ES-I3 (cell line): ENCODE data around the gene WSB1.
"Not testable (repeated sequence)": the region's sequence is repeated elsewhere in the genome, so short reads cannot be mapped to it uniquely, and the experiment has no call there.

Experiments used
- H3K36me3 ChIP-seq: 2 replicates; pipeline ENCODE4 v1.6.1; 2013; ENCODE audit warnings: mild to moderate bottlenecking, low read length, control low read depth, moderate library complexity; ENCODE audit not compliant: insufficient read depth
- H3K4me1 ChIP-seq: 2 replicates; pipeline ENCODE4 v1.6.1; 2013; ENCODE audit warnings: mild to moderate bottlenecking, control low read depth, low read length; ENCODE audit not compliant: insufficient read depth
- H3K9ac ChIP-seq: 2 replicates; pipeline ENCODE4 v1.6.1; 2013; ENCODE audit warnings: low read depth, mild to moderate bottlenecking, low read length, moderate library complexity
- H3K9me3 ChIP-seq: 2 replicates; pipeline ENCODE4 v1.6.1; 2013; ENCODE audit warnings: mild to moderate bottlenecking, low read length, moderate library complexity; ENCODE audit not compliant: control insufficient read depth, insufficient read depth

Gene WSB1

GRCh38 chr17:27293898-27294688, at the start of gene WSB1:
TSS of gene WSB1 (plus strand) at chr17:27294114. CDS start at chr17:27294396, 282 bp downstream.
- peaks cover 7% of the 10 kb centered on the region; the same call in 1 of the 2 replicates for H3K4me1 ChIP-seq
- no peaks in the 10 kb centered on the region for H3K9me3 ChIP-seq
- H3K36me3 ChIP-seq = no peaks in the 10 kb centered on the region; the same call in 1 of the 2 replicates

DNA sequence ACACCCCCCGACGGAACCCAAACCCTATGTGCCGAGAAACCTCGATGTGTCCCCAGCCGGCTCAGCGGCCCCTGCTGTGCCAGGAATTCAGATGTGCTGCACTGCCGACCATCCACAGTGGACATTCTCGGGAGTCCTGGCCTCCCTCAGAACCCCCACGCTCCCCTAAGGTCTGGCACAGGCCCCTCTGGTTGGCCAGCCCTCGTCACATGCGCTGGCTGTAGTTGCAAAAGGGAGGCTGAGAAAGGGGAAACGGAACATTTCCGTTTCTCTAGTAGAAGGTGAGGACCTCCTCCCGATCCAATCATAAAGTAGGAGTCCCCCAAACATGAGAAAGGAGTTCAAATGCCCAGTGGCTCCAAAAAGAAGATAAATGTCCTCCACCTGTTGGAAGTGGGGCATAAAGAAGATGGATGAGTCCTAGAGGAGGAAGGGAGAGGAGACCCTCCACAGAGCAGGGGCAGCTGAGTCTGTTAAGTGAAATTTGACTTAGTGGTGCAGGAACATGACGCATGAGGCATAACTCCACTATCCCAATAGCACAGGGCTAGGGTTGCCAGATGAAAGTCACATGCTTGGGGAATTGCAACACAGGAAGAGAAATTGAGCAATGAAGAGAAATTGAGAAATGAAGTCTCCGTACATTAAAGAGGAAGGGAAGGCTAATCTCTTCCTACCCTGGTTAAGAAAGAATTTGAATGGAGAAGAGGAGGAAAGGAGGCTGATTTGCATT, 49.3 kb upstream of the WSB1 start:
- Histone ChIP-seq H3K36me3 (no peaks in the 10 kb centered on the region; the same call in 1 of the 2 replicates), H3K9me3 (no peaks in the 10 kb centered on the region), H3K4me1 (peaks cover 16% of the 10 kb centered on the region), H3K9ac (peak overlapping the region; percentile 46; the same call in 1 of the 2 replicates)

More at GRCh38 chr17:27293898-27294688, at the start of gene WSB1:
- H3K9ac ChIP-seq = peak within 1 kb of the TSS; percentile 93

GRCh38 chr17:27245230-27245696, 48.7 kb upstream of the WSB1 start:
- no peaks in the 10 kb centered on the region; the same call in 1 of the 2 replicates for H3K36me3 ChIP-seq
- H3K9ac ChIP-seq = peak overlapping the region; percentile 46; the same call in 1 of the 2 replicates
- no peaks in the 10 kb centered on the region for H3K9me3 ChIP-seq
- peaks cover 16% of the 10 kb centered on the region for H3K4me1 ChIP-seq

GRCh38 chr17:27246537-27246936, 47.4 kb upstream of the WSB1 start:
- H3K4me1 ChIP-seq = peaks cover 14% of the 10 kb centered on the region

GRCh38 chr17:27247071-27247957, 46.6 kb upstream of the WSB1 start:
- no peaks in the 10 kb centered on the region for H3K36me3 ChIP-seq
- peaks cover 12% of the 10 kb centered on the region for H3K4me1 ChIP-seq
- H3K9me3 ChIP-seq = no peaks in the 10 kb centered on the region
- no peak overlapping the region for H3K9ac ChIP-seq

More at GRCh38 chr17:27246537-27246936, 47.4 kb upstream of the WSB1 start:
- H3K9ac ChIP-seq = no peak overlapping the region
- H3K9me3 ChIP-seq = no peaks in the 10 kb centered on the region
- no peaks in the 10 kb centered on the region for H3K36me3 ChIP-seq

GRCh38 chr17:27247958-27248342, 46.0 kb upstream of the WSB1 start:
- no peaks in the 10 kb centered on the region for H3K36me3 ChIP-seq
- H3K9me3 ChIP-seq = no peaks in the 10 kb centered on the region
- H3K9ac ChIP-seq = no peak overlapping the region
- peaks cover 12% of the 10 kb centered on the region for H3K4me1 ChIP-seq

DNA sequence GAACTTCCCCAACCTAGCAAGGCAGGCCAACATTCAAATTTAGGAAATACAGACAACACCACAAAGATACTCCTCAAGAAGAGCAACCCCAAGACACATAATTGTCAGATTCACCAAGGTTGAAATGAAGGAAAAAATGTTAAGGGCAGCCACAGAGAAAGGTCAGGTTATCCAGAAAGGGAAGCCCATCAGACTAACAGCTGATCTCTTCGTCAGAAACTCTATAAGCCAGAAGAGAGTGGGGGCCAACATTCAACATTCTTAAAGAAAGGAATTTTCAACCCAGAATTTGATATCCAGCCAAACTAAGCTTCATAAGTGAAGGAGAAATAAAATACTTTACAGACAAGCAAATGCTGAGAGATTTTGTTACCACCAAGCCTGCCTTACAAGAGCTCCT, 43.1 kb upstream of the WSB1 start:
- not testable (repeated sequence) for H3K36me3 ChIP-seq

DNA sequence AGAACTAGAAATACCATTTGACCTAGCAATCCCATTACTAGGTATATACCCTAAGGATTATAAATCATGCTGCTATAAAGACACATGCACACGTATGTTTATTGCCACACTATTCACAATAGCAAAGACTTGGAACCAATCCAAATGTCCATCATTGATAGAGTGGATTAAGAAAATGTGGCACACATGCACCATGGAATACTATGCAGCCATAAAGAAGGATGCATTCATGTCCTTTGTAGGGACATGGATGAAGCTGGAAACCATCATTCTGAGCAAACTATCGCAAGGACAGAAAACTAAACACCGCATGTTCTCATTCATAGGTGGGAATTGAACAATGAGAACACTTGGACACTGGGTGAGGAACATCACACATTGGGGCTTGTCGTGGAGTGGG, 39.1 kb upstream of the WSB1 start:
- not testable (repeated sequence) for H3K36me3 ChIP-seq, H3K9me3 ChIP-seq, H3K9ac ChIP-seq, H3K4me1 ChIP-seq

More for the DNA sequence above, 43.1 kb upstream of the WSB1 start:
- H3K9ac ChIP-seq, H3K9me3 ChIP-seq, H3K4me1 ChIP-seq: not testable (repeated sequence)

DNA sequence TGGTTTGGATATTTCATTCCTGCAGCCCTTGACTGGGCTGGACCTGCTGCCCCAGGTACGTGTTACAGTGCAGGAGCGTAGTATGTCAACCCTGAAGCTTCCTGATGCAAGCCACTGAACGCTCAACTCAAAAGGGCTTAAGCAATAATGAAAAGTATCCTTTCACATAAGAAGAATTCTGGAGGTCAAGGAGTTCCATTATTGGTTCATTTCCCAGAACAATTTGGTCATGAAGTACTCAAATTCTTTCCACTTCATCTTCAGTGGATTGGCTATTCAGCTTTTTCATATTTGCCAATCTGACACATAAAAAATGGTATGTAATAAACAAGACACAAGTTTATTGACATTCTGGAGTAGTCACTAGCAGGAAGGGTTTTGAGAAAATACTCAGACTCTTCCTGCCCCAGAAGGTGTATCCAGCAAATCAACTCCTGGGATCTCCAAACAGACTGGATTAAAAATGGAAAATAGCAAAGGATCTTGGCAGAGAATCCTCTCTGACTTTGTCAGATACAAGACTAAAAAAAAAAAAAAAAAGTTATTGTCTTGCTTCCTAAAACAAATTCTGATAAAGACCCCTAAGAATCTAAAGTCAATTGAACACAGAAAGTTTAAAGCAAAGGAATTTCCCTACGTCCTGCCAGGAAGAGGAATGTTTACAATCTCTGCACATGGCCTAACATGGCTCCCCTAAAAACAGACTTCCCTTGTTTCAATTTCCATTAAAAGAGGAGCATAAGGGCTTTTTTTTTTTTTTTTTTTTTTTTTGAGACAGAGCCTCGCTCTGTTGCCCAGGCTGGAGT, 37.5 kb upstream of the WSB1 start:
- no peaks in the 10 kb centered on the region for H3K9me3 ChIP-seq
- H3K36me3 ChIP-seq = no peaks in the 10 kb centered on the region
- H3K9ac ChIP-seq = no peak overlapping the region
- no peaks in the 10 kb centered on the region for H3K4me1 ChIP-seq

GRCh38 chr17:27257031-27257357, 36.9 kb upstream of the WSB1 start:
- Histone ChIP-seq H3K36me3 (no peaks in the 10 kb centered on the region), H3K4me1 (no peaks in the 10 kb centered on the region), H3K9me3 (no peaks in the 10 kb centered on the region), H3K9ac (no peak overlapping the region)

DNA sequence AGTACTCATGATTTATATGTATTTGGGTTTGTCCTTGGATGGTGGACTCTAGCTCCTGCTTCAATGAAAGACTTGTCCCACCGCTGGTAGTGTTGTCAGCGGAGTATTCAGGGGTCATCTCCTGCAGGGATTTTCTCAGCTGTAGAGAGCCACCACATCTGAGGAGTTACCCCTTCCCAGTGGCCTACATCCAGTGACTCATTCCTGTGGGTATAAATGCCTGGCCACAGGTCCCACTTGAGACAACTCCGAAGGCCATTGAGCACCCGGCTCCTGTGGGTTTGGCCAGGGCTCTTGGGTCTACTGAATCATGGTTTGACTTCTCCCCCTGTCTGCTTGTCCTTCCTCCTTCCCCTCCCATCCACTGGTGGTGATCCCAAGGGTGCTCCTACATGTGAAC, 34.6 kb upstream of the WSB1 start:
- H3K4me1 ChIP-seq = no peaks in the 10 kb centered on the region
- H3K9ac ChIP-seq = no peak overlapping the region
- H3K9me3 ChIP-seq = no peaks in the 10 kb centered on the region
- no peaks in the 10 kb centered on the region for H3K36me3 ChIP-seq

DNA sequence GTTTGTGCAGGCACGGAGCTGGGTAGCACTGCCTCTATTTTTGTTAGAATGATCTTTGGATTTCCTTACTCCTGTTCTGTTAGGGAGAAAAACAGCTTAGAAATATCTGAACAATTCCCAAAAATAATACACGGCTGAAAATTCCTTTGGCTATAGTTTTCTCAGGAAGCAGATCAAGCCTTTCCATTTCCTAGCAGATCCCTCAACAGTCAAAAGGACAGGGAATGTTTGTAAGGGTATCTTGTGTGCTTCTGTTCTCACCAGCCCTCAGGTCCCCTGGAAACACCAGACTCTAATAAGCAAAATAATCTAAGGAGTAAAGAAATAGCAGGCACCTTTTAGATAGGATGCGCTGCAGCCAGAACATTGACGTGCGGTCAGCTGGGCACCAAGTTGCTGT, 30.5 kb upstream of the WSB1 start:
- H3K9me3 ChIP-seq = no peaks in the 10 kb centered on the region
- no peaks in the 10 kb centered on the region for H3K4me1 ChIP-seq
- no peaks in the 10 kb centered on the region for H3K36me3 ChIP-seq
- H3K9ac ChIP-seq = no peak overlapping the region

DNA sequence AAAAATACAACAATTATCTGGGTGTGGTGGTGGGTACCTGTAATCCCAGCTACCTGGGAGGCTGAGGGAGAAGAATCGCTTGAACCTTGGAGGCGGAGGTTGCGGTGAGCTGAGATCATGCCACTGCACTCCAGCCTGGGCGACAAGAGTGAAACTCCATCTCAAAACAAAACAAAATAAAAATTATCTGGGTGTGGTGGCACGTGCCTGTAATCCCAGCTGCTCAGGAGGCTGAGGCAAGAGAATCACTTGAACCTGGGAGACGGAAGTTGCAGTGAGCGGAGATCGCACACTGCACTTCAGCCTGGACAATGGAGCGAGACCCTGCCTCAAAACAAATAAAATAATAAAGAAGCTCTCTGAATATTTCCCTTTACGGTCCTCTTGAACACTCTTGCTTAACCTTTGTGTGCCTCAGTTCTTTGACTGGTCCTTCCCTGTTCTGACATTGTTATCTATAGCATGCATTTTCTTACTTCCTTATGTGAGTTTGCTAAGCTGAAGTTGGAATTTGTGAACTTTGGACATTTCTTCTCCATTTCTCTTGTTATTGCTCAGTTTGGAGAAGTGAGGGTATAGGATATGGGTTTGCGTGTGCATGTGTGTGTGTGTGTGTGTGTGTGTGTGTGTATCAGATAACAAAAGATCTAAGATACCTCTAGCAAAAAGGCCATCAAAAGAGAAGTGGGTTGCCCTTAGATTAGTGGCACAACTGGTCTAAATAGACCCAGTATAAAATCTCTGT, 29.7 kb upstream of the WSB1 start:
- Histone ChIP-seq H3K9ac (no peak overlapping the region), H3K36me3 (no peaks in the 10 kb centered on the region), H3K4me1 (no peaks in the 10 kb centered on the region), H3K9me3 (no peaks in the 10 kb centered on the region)
